GM12878 (cell line): ENCODE measurements around the gene SDHAF2. TPM values are rescaled to one million over a fixed set of nuclear protein-coding genes. Genes with fewer than 3 reads are reported as not detected.

Experiments used
- ATF3 ChIP-seq: IDR thresholded peaks from 2 replicates; pipeline ENCODE4 v1.6.1; 2011; ENCODE audit warnings: low read depth, mild to moderate bottlenecking, low read length, moderate library complexity, borderline replicate concordance; ENCODE audit errors: extremely low read depth
- BCL11A ChIP-seq: IDR thresholded peaks from 2 replicates; pipeline ENCODE4 v1.6.1; 2011; ENCODE audit warnings: low read depth, low read length
- JUND ChIP-seq: IDR thresholded peaks from 2 replicates; pipeline ENCODE4 v1.6.1; 2012; ENCODE audit warnings: low read depth, mild to moderate bottlenecking, low read length, improper control_type of control experiment, moderate library complexity
- RAD21 ChIP-seq: IDR thresholded peaks from 2 replicates; pipeline ENCODE4 v1.6.1; 2011; ENCODE audit warnings: mild to moderate bottlenecking, low read depth, low read length, moderate library complexity; ENCODE audit not compliant: insufficient read depth
- RUNX3 ChIP-seq: IDR thresholded peaks from 2 replicates; pipeline ENCODE4 v1.6.1; 2012; ENCODE audit warnings: low read length, inconsistent platforms
- STAT1 ChIP-seq: fragments of 450-650 bp; conservative IDR thresholded peaks from 2 replicates; pipeline ENCODE4 v1.6.1; 2014; ENCODE audit warnings: antibody characterized with exemption, mild to moderate bottlenecking
- ZBTB11 ChIP-seq: fragments of 450-650 bp; formaldehyde crosslinking; IDR thresholded peaks from 2 replicates; pipeline ENCODE4 v1.5.0; 2022; ENCODE audit warnings: mild to moderate bottlenecking, missing genetic modification characterization
- ZBTB40 ChIP-seq: fragments of 450-650 bp; IDR thresholded peaks from 2 replicates; pipeline ENCODE4 v1.6.1; 2016; ENCODE audit warnings: mild to moderate bottlenecking, moderate library complexity, borderline replicate concordance
- polyA plus RNA-seq, 11 experiments: library from polyadenylated mRNA; depleted of rRNA in 4 of 11; unstranded in 6 of 11; stranded (reverse) in 5 of 11; fragments of >200 nt; fragmentation: Nextera tagmentation in 4 of 11; fragmentation: Illumina TruSeq in 1 of 11; extraction: Ambion mirVana in 4 of 11; extraction: Trizol in 1 of 11; gene quantifications; 1 replicate in 1 of 11; 2 replicates in 10 of 11; pipeline versions ENCODE4 v1.2.1 to v1.2.3, GENCODE V29; 2011 to 2016; ENCODE audit warnings: inconsistent platforms in 2 of 11, missing spikeins in 2 of 11, low read depth in 1 of 11
- total RNA-seq, 4 experiments: library from RNA; depleted of rRNA in 3 of 4; stranded (reverse); fragments of >200 nt in 3 of 4; fragmentation: Illumina TruSeq in 1 of 4; extraction: Trizol in 1 of 4; gene quantifications; 2 replicates each; pipeline versions ENCODE4 v1.2.1 to v1.2.3, GENCODE V29; 2013 to 2021
- TF ChIP-seq, protein P1 (sequence below): fragments of 450-650 bp; IDR thresholded peaks from 2 replicates; pipeline ENCODE4 v1.6.1; 2016; ENCODE audit warnings: mild to moderate bottlenecking
- TF ChIP-seq, protein P2 (sequence below): IDR thresholded peaks from 2 replicates; pipeline ENCODE4 v1.6.1; 2011; ENCODE audit warnings: borderline replicate concordance, low read depth, mild to moderate bottlenecking, moderate library complexity, low read length; ENCODE audit not compliant: insufficient read depth, poor library complexity, severe bottlenecking
- TF ChIP-seq, protein P3 (sequence below): fragments of 450-650 bp; conservative IDR thresholded peaks from 2 replicates; pipeline ENCODE4 v1.6.1; 2017; ENCODE audit warnings: mild to moderate bottlenecking, moderate library complexity

SDHAF2 gene
- total and polyA plus RNA-seq, 10 of the 15 experiments (the other 5 are each of a cell fraction or from before 2014, with no cell fraction given), result 30.6 to 160 (median 78.3) TPM

DNA sequence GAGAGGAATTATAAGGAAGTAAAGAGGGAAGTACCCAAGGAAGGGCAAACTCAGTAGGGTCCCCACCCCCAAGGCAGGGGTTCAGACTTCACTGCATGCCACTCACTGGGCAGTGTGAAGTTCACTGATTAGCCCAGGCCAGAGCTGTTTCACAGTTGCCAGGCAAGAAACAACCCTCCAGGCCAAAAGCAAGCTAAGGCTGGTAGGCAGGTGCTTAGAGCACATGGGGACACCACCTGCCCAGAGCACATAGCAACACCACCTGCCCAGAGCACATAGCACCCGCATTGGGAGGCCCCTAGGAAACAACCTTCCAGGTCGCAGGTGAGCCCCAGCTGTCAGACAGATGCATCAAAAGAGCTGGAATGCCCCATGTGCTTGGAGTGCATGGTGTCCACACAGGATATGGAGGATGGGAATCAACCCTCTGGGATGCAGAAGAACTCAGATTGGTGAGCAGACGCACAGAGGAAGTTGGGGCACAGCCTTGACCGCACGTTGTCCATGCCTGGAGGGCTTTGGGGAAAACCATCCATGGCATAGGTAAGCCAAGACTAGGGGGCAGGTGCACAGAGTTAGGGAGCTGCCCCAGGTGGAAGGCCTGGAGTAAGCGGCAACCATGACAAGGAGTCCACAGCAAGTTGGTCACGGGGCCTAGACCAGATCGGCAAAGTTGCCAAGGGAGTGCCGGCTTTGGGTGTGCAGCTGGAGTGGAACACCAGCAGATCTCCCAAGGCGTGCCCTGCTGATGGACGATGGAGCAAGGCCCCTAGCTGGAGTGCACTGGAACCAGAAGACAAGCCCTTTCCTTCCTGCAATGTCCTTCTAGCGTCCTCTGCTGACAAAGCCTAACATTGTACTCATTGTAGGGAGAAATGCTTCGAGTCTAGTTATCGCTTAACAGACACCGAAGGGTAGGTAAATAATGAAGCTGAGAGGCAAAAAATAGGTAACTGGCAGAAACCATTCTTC, 45.4 kb upstream of the SDHAF2 start (continued):
- TF ChIP-seq ZBTB11 (CRISPR knock-in tag), result no peak
- TF ChIP-seq, protein P1, sequence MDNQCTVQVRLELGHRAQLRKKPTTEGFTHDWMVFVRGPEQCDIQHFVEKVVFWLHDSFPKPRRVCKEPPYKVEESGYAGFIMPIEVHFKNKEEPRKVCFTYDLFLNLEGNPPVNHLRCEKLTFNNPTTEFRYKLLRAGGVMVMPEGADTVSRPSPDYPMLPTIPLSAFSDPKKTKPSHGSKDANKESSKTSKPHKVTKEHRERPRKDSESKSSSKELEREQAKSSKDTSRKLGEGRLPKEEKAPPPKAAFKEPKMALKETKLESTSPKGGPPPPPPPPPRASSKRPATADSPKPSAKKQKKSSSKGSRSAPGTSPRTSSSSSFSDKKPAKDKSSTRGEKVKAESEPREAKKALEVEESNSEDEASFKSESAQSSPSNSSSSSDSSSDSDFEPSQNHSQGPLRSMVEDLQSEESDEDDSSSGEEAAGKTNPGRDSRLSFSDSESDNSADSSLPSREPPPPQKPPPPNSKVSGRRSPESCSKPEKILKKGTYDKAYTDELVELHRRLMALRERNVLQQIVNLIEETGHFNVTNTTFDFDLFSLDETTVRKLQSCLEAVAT, result no peak
- TF ChIP-seq ZBTB40, result no peak
- no peak for TF ChIP-seq JUND
- TF ChIP-seq, protein P2, sequence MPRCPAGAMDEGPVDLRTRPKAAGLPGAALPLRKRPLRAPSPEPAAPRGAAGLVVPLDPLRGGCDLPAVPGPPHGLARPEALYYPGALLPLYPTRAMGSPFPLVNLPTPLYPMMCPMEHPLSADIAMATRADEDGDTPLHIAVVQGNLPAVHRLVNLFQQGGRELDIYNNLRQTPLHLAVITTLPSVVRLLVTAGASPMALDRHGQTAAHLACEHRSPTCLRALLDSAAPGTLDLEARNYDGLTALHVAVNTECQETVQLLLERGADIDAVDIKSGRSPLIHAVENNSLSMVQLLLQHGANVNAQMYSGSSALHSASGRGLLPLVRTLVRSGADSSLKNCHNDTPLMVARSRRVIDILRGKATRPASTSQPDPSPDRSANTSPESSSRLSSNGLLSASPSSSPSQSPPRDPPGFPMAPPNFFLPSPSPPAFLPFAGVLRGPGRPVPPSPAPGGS, result no peak
- no peak for TF ChIP-seq ATF3
- no peak for TF ChIP-seq STAT1
- TF ChIP-seq BCL11A, result no peak
- peak; percentile 60 for TF ChIP-seq RAD21
- TF ChIP-seq RUNX3, result no peak
- TF ChIP-seq, protein P3, sequence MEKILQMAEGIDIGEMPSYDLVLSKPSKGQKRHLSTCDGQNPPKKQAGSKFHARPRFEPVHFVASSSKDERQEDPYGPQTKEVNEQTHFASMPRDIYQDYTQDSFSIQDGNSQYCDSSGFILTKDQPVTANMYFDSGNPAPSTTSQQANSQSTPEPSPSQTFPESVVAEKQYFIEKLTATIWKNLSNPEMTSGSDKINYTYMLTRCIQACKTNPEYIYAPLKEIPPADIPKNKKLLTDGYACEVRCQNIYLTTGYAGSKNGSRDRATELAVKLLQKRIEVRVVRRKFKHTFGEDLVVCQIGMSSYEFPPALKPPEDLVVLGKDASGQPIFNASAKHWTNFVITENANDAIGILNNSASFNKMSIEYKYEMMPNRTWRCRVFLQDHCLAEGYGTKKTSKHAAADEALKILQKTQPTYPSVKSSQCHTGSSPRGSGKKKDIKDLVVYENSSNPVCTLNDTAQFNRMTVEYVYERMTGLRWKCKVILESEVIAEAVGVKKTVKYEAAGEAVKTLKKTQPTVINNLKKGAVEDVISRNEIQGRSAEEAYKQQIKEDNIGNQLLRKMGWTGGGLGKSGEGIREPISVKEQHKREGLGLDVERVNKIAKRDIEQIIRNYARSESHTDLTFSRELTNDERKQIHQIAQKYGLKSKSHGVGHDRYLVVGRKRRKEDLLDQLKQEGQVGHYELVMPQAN, result no peak
